Activated effector memory CD4-positive, alpha-beta T cell treated with Interleukin-2 at 50 U/mL for 16 hours (primary cell): Measurements from ENCODE around the gene TNS3.

Experiments
- DNase-seq: peaks from one replicate; pipeline ENCODE4 v3.0.0-alpha.2; 2020

TNS3 gene

GRCh38 chr7:47465191-47465590, 116.7 kb downstream of the TNS3 start:
- no peak for DNase-seq

- DNase-seq: no peak
Measured at GRCh38 chr7:47464266-47464665, 117.6 kb downstream of the TNS3 start.

- DNase-seq: no peak
Measured at GRCh38 chr7:47461746-47462145, 120.2 kb downstream of the TNS3 start.

GRCh38 chr7:47461161-47461560, 120.8 kb downstream of the TNS3 start:
- no peak for DNase-seq

- DNase-seq: no peak
Measured at GRCh38 chr7:47460251-47460989, 121.5 kb downstream of the TNS3 start.

- no peak for DNase-seq
Measured at GRCh38 chr7:47458486-47458885, 123.4 kb downstream of the TNS3 start.

GRCh38 chr7:47458057-47458456, 123.9 kb downstream of the TNS3 start:
- no peak for DNase-seq

GRCh38 chr7:47456210-47456955, 125.5 kb downstream of the TNS3 start:
- no peak for DNase-seq

- no peak for DNase-seq
Measured at GRCh38 chr7:47455872-47456185, 126.1 kb downstream of the TNS3 start.

- DNase-seq: no peak
Measured at GRCh38 chr7:47454974-47455871, 126.7 kb downstream of the TNS3 start.

GRCh38 chr7:47454069-47454973, 127.6 kb downstream of the TNS3 start:
- no peak for DNase-seq

GRCh38 chr7:47453093-47454061, 128.5 kb downstream of the TNS3 start:
- no peak for DNase-seq

GRCh38 chr7:47452715-47453092, 129.2 kb downstream of the TNS3 start:
- DNase-seq: no peak

- DNase-seq: no peak
Measured at GRCh38 chr7:47452295-47452694, 129.6 kb downstream of the TNS3 start.

GRCh38 chr7:47451851-47452205, 130.1 kb downstream of the TNS3 start:
- no peak for DNase-seq

GRCh38 chr7:47449810-47450590, 131.9 kb downstream of the TNS3 start:
- no peak for DNase-seq

GRCh38 chr7:47448971-47449370, 132.9 kb downstream of the TNS3 start:
- DNase-seq: no peak

- no peak for DNase-seq
Measured at GRCh38 chr7:47447621-47448349, 134.1 kb downstream of the TNS3 start.

- no peak for DNase-seq
Measured at GRCh38 chr7:47446871-47447466, 134.9 kb downstream of the TNS3 start.
